ENCODE data around the gene EPYC.

Gene EPYC, protein sequence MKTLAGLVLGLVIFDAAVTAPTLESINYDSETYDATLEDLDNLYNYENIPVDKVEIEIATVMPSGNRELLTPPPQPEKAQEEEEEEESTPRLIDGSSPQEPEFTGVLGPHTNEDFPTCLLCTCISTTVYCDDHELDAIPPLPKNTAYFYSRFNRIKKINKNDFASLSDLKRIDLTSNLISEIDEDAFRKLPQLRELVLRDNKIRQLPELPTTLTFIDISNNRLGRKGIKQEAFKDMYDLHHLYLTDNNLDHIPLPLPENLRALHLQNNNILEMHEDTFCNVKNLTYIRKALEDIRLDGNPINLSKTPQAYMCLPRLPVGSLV

DNA sequence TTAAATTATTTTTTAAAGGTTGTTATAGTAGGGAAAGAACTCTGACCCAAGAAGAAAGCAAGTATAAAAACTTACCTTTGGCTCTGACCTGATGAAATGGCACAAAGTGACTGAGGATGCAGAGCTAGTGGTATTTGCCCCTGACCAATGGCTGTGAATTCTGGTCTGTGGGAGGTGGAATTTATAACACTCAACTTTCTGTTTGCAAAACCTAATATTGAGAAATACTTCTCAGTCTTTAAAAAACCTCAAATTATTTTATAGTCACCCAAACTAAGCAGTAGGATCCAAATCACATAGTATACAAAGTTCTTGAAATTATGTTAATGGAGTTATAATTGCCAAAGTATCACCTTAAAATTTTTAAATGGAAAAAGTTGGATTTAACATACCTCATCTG is at the start of gene EPYC:
TSS of gene EPYC (minus strand) at position 101 of the 400 bp plus-strand sequence. CDS start 2,407 bp downstream, outside the sequence.
- DNase-seq: no peak

DNA sequence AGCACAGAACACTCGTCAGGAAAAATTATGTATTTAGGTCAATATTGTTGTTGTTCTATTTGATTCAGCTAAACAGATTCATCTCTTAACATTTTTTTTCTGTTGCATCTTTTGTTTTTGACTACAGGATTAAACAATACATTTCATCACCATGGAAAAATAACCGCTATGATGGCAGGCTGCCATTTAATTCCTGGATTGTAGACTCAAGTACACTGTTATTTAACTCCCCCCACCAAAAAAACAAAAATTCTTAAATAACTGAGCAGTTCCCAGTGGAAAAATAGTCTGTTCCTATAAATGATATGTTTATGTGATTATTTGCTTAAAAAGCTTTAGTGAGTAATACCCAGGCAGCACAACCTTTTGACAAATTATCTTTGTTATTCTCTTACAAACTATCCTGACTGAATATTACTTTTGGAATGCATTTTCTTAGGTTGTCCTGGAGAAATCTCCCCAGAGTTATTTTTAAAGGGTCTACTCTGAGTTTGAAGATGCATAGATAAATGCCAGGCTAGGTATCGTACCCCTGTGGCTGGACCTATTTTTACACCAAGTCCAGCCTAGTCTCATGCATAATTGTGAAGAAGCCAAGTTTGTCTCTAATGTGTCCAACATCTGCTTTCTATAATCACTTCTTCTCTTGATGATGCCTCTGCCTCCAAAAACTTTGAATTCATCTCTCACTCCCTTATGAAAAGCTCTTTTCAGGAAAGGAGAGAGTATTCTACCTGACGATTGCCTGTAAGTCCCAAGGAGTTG is 49.4 kb upstream of the EPYC start:
- peak in 1 of 2 experiments; percentile 2 for DNase-seq

DNA sequence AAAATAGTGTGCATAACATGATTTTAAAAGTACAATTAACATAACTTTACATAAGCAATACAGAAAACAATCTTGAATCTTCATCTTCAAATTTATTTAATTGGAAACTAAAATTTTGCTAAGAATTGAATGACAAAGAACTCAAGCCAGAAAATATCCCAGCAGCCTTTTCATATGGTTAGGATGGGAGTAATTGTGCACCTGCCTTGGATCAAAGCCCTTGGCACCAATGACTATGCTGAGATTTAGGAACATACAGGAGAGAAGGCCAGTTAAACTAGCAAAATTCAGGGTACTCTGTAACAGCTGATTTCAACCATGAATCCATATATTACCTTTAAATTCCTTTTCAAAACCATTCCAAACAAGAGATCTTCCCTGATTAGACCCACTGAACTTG is 47.3 kb upstream of the EPYC start:
- no peak for DNase-seq

DNA sequence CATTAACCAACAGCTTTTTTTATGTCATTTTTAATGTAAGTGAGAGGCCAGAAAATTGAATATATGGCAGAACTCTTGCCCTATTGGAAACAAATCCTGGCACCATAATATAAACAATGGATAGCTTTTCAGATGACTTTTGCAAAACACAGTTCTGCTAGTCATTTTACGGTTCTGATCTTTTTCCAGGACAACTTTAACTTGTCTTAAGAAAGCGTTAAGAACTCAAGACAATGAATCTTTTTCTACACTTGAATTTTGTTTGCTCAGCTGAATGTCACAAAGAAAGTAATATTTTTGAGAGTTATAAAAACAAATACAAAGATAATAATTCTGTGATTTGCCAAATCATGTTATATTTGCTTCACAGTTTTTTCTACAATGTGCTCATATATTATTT is 39.8 kb upstream of the EPYC start:
- no peak for DNase-seq

DNA sequence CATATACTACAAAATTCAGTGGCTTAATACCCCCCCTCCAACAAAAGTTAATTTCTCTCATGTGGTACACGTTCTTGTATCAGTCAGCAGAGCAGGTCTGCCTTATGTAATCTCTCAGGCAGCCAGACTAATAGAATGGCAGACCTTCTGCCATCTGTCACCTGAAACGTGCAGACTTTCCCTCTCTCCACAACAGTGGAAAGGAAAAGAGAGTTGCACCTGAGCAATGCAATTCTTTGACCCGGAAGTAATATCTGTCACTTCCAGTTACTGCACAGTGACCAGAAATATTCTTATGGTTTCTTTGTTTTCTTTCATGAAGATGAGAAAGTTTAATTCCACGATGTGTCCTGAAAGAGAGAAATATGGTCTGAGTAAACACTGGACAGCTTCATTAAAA is 38.6 kb upstream of the EPYC start:
- no peak for DNase-seq

DNA sequence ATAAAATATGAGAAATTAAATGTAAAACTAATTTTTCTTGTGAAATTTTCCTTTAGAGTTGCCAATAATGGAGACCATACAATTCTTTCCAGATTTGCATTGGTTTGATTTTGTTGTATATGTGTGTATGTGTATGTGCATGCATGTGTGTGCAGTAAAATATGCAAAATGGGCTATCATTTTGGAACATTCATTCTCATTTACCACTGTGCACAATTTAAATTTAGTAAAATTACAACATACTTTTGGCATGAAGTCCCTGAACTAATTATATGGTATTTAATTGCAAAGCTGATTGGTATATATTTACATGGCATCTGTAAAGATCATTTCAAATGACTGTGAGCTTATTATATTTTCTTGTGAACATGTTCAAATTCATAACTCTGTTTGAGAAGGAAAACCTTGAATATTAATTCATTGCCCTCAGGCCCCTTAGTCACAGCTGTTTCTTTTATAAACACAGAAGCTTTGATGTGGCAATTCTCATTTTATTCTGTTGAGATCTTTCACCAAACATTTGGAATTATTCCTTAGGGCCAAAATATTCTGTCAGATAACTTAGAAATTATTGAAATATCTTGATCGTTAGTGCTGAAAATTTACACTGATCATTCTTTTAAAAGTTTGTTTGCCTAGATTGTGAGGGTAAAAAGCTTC is 35.5 kb upstream of the EPYC start:
- DNase-seq: no peak

DNA sequence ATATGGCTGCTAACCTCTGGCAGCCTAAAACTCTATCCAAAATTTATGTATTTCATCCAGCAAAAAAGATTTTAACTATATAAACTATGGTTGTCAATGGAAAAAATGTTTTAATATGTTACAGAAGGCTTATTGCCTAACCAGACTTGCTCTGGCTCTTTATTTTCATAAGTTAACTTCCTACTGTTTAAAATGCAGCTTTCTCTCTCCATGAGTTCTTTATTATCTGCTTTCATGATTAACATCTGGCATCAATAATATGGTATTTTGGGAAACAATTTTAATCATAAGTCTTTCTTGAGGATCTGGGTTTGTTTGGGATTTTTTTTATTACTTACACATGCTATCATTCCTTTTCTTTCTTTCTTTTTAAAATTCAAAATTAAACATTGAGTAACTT is 32.5 kb upstream of the EPYC start:
- no peak for DNase-seq

DNA sequence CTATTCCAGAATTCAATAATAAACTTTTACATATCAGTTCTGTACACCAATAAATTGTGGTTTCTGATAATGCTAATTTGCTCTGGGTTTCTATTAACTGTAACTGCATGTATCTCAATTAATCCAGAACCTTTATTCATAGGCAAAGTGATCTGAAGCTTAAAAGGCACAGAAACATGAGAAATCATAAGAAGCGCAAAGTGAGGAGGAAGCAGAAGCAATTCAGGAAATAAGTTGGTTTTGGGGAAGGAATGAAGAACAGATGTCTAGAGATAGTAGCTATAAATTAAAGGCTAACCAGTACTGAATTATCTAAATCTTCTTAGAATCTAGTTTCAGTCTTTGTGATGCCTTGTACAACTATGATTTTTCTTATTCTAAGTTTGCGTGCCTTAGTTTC is 28.5 kb upstream of the EPYC start:
- DNase-seq: no peak

DNA sequence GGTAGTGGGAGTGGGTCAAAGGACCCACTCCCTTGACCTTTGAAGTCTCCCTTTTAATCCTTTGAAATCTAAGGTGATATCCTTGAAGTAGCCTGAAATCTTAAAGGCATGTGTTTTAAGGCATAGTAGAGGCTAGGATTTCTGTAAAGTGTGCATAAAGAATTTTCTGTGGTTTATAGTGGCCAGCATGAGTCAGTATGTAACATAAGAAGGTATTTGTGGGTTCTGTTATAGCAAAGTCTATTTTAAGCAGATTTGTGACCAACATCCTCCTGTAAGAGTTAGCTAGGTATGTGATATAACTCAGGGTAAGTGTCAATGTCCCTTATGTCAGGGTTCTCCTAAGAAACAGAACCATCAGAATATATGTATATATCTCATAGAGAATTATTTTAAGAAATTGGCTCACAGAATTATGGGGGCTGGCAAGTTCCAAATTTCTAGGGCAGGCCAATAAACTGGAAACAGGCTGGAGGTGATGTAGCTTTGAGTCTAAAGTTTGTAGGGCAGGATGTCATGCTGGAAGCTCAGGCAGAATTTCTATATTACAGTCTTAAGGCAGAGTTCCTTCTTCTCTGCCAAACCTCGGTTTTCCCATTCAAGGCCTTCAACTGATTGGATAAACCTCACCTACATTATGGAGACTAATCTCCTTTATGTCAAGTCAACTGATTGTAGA is 18.7 kb upstream of the EPYC start:
- DNase-seq: no peak

DNA sequence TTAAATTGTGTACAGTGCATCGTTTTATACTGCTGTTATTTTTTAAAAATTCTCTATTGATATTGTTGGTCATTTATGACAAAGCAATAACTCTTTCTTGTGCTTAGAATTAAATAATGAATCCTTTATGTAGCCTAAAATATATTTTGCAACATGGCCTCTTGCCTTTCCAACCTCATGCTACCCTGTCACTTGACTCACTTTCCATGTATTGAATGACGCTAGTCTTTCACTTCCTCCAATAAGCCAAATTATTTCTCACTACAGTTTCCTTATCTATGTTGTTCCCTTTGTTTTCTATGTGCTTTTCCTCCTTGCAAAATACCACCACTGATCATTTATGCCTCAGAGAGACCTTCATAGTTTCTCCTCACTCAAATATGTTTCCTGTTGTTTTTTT is 16.3 kb upstream of the EPYC start:
- no peak for DNase-seq

DNA sequence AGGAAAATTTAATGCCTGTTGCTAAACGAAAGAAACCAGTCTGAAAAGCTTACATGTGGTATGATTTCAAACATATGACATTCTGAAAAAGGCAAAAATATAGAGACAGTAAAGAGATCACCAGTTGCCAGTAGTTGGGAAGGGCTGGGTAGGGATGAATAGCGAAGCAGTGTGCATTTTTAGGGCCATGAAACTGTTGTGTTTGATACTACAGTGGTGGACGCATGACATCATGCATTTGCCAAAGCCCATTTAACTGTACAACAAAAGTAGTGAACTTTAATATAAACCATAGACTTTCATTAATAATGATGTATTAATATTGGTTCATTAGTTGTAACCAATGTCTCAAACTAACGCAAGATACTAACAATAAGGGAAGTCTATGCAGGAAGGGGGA is 14.7 kb upstream of the EPYC start:
- DNase-seq: no peak

DNA sequence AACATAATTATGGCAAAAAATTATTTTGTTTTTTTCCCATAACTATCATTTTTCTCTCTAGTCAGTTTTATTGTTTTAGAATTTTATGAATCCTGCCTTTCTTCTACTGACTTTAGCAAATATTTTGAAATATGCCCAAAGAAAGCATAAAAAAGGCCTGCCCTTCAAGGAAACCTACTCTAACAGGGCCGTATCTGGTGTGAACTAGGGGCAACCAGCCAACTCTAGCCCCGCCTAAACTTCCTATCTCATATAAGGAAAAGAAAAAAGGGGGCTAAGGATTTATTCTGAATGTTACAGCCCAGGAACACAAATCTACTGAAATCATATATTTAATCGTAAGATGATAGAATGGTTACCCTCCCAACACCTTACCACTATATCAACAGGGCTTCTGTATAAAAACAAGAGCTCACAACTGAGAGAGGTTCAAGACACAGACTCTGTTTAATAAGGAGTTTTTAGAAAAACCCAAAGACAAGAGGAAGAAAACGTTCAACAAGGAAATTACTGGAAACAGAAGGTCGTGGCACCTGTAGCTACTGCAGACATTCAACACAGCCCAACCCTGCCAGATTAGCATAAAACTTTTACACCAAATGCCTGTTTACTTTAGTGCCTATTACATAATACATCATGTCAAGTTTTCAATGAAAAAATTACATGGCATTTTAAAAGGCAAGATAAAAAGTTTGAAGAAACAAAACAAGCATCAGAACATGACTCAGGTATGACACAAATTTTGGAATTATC is 12.9 kb upstream of the EPYC start:
- DNase-seq: no peak

DNA sequence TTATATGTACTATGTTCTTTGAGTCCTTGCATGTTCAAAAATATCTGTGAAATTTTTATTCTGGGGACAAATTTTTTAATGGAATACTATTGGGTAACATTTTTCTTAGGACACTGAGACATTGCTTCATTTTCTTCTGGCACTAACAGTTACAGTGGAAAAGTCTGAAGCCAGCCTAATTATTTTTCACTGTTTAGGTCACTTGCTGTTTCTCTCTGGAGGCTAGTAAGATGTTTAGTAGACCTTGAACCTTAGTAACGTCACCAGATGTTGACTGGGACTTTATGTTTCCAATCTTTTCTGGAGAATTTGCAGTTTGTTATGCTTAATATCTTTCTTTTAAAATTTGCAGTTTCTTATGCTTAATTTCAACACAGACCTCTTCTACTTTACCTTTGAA is 12.3 kb upstream of the EPYC start:
- DNase-seq: no peak

DNA sequence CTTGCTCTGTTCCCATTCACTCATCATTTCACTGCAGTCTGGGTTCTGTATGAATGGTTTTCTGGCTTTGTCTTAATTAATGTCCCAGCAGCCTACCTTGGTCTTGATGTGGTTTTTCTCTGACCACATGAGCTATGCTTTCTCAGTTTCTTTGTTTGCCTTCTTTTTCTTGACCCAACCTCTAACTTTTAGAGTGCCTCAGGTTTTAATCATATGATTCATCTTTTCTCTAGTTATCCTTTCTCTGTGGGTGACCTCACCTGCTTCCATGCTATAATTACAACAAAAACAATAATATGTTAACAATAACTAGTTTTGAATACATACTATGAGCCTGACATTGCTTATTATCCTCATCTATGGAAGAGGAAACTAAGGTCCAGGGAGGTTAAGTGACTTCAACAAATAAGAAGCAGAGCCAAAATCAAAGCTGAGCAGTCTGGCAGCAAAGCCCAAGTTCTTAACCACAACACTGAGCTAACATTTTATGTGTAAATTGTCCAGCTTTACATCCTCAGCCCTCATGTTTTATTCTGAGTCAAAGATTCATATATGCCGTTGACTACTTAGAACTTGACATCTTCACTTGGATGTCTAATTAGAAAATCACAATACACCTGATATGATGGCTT is 4.7 kb upstream of the EPYC start:
- DNase-seq: no peak

DNA sequence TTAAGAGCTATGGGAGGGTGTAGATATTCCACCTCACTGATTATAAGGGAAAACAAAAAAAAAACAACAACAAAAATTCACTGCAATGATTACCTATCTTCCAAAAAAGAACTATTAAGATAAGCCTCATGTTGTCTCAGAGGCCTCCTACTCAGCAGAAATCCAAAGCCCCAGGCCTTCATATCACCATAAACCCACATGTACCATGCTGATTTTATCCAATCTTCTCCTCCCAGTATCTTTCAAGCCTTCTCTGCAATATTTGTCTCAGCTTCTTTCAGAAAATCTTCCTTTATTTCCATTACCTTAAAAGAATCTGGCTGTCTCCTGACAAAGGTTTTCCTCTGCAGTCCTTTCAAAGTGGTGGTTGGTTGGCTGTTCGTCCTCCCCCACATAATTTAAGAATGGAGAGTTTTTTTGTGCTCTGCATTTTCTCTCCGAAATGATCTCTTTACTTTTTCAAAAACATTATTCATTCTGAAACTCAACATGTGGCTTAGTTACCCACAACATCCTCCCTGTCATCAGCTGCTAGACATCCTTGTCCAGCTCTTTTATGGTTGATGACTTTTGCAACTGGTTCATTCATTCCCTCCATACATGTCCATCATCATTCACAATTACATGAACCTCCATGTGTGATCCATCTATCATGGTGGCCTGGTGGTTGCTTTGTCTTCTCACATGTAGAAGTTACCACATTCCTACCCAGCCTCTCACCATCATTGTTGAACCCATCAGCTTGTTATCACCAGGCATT is 2.9 kb upstream of the EPYC start:
- no peak for DNase-seq

DNA sequence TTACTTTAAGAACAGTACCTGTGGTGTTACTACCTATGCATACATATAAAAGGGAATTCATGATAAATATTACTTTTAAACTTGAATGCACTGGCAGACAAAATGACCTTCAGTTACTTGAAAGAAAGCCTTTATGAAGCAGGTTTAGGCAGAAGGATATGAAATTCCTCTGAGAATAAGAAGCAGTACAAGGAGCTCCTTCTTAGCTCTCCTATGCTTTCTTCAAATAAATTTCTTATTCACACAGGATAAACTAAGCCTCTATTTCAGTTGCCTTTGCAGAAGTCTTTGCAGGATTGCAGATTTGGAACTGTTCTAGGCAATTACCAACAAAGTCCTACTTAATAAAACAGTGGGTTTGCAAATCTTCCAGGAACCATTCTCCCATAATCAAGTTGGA is 1.0 kb downstream of the EPYC start:
- no peak for DNase-seq

DNA sequence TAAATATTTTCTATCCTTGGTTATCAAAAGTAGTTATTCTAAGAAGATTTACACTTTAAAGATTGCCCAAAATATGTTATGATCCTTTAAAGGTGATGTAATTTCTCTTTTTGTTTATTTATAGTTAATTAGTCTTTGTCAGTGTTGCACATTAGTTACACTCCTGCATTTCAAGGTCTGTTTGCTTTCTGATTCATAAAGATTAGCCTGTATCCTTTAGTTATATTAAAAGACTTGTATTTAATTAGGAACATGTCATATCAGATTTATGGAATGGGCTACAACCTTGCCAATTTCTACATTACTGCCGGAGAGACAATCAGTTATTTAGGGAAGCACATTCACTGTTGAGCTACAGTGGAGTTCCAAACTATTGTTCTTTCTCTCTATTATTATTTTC is 3.5 kb downstream of the EPYC start:
- no peak for DNase-seq

DNA sequence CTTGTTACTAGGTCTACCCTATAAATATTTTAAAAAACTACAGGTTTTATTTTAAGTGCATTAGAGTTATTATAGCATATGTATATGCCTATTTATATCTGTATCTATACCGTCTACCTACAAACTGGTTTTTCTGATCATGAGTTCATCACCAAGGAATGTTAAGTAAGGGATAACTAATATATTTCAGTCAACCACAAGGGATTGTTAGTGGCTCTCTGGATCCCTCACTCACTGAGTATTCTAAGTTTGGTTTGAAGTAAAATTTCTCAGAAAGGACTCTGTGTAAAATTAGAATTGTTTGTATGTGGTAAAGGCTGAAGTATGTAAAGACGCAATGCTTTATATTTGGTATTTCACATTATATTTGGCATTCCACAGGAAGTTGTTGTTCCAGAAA is 4.8 kb downstream of the EPYC start:
- DNase-seq: no peak

DNA sequence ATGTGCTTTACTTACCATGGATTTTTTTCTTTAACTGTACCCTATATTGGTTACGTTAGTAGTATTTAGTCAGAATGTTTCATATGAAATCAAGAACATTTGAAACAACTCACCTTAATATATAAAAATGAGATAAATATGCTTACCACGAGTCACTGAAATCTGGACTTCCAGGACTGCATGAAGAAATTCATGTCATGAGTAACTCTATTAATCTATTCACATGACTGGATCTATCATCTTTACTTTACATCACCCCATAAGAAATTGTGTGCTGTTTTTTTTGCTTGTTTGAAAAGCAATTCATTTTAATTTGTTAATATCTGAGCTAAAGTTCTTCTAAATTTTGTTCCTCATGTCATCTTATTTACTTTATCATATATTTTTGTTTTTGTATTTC is 5.2 kb downstream of the EPYC start:
- no peak for DNase-seq

DNA sequence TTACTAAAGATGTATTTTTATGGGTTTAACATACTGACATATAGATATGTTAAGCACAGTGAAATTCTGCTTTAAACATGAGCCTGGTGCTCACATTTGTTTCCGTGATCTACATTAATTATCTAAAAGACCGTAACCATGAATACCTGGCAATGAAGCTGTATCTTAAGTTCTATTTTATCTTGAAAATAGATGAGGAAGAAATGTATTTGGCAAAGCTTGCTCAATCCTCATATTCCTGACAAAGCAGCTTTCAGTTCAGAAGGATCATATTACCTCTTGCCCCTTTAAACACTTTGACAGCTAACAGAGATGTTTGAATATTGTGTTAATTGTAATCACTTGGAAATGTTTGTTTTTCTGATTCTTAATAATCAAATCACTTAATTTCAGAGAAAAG is 9.8 kb downstream of the EPYC start:
- no peak for DNase-seq

DNA sequence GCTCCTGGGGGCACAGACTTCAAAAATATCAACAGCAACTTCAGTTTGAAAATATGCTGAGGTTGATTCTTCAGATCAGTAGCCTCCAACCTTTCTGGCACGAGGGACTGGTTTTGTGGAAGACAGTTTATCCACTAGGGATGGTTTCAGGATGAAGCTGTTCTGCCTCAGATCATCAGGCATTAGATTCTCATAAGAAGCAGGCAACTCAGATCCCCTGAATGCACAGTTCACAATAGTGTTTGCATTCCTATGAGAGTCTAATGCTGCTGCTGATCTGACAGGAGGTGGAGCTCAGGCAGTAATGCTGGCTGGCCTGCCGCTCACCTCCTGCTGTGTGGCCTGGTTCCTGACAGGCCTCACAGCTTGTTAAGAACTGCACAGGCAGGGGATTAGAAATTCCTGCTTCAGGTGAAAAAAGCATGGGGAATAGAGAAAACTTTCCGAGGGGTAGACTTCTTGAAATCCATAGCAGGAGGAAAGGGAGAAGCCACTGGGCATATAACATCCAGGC is 12.8 kb downstream of the EPYC start:
- DNase-seq: no peak
